IMR-90 (cell line): ENCODE measurements around the gene MEGF6. TPM values are rescaled to one million over a fixed set of nuclear protein-coding genes. Genes with fewer than 3 reads are reported as not detected.

ENCODE experiments used
- ATAC-seq: fragments of 200-7000 bp; cut with Tn5 transposase; 2 replicates; pipeline ENCODE4 v1.9.1; 2020; ENCODE audit warnings: low read depth, mild to moderate bottlenecking, moderate library complexity
- BruUV-seq: library from RNA; stranded (reverse); fragments of 400-500 nt; replicated peaks from 2 replicates; lab custom pipeline; 2021; lab: Mats Ljungman, UMichigan
- CTCF ChIA-PET: fragments of 300-600 bp; formaldehyde crosslinking; extraction: SDS; loops from one replicate; lab custom pipeline; 2021; ENCODE audit warnings: antibody characterized with exemption; lab: Yijun Ruan, JAX
- POLR2A ChIA-PET: fragments of 300-600 bp; sonication (Branson Sonifier 250); formaldehyde crosslinking; loops from one replicate; lab custom pipeline; 2022; ENCODE audit warnings: antibody characterized with exemption; ENCODE audit not compliant: unreplicated experiment; lab: Charles Lee
- DNase-seq: peaks from one replicate; pipeline ENCODE4 v3.0.0; 2013
- H2AFZ ChIP-seq: replicated peaks from 2 replicates; pipeline ENCODE3; 2013; ENCODE audit warnings: low read length, mild to moderate bottlenecking; ENCODE audit not compliant: poor library complexity
- H2AK5ac ChIP-seq: 2 replicates; pipeline ENCODE4 v1.6.1; 2013; ENCODE audit warnings: low read depth, low read length, inconsistent platforms
- H2AK9ac ChIP-seq: replicated peaks from 2 replicates; pipeline ENCODE3; 2013; ENCODE audit warnings: mild to moderate bottlenecking, low read depth, low read length, moderate library complexity; ENCODE audit not compliant: poor library complexity
- H2BK120ac ChIP-seq: 2 replicates; pipeline ENCODE4 v1.6.1; 2013; ENCODE audit warnings: low read depth, low read length, inconsistent platforms
- H2BK15ac ChIP-seq: 3 replicates; pipeline ENCODE4 v1.6.1; 2013; ENCODE audit warnings: low read depth, low read length, inconsistent platforms
- H2BK20ac ChIP-seq: 2 replicates; pipeline ENCODE4 v1.6.1; 2013; ENCODE audit warnings: low read depth, mild to moderate bottlenecking, inconsistent platforms, low read length, moderate library complexity
- H2BK5ac ChIP-seq: 2 replicates; pipeline ENCODE4 v1.6.1; 2013; ENCODE audit warnings: mild to moderate bottlenecking, low read depth, low read length, inconsistent platforms; ENCODE audit not compliant: poor library complexity, severe bottlenecking
- H3K14ac ChIP-seq: replicated peaks from 2 replicates; pipeline ENCODE4 v1.6.1; 2013; ENCODE audit warnings: low read depth, low read length, inconsistent platforms
- H3K18ac ChIP-seq: 2 replicates; pipeline ENCODE4 v1.6.1; 2013; ENCODE audit warnings: low read depth, low read length, control low read depth
- H3K23ac ChIP-seq: 2 replicates; pipeline ENCODE4 v1.6.1; 2013; ENCODE audit warnings: low read depth, low read length, inconsistent platforms
- H3K27ac ChIP-seq: 2 replicates; pipeline ENCODE4 v1.5.1; 2013; ENCODE audit warnings: mild to moderate bottlenecking, control low read depth, low read length; ENCODE audit not compliant: insufficient read depth
- H3K27me3 ChIP-seq: 2 replicates; pipeline ENCODE4 v1.6.1; 2013; ENCODE audit warnings: low read length; ENCODE audit not compliant: control insufficient read depth, insufficient read depth
- H3K36me3 ChIP-seq: 2 replicates; pipeline ENCODE4 v1.6.1; 2013; ENCODE audit warnings: low read length, mixed read lengths; ENCODE audit not compliant: control insufficient read depth, insufficient read depth
- H3K4ac ChIP-seq: 2 replicates; pipeline ENCODE4 v1.6.1; 2013; ENCODE audit warnings: low read depth, low read length, inconsistent platforms
- H3K4me1 ChIP-seq: 2 replicates; pipeline ENCODE4 v1.6.1; 2013; ENCODE audit warnings: low read length, mixed read lengths; ENCODE audit not compliant: control insufficient read depth, insufficient read depth
- H3K4me2 ChIP-seq: 2 replicates; pipeline ENCODE4 v1.6.1; 2013; ENCODE audit warnings: low read depth, mild to moderate bottlenecking, control low read depth, low read length, moderate library complexity
- H3K4me3 ChIP-seq: 2 replicates; pipeline ENCODE4 v1.5.1; 2013; ENCODE audit warnings: low read depth, mild to moderate bottlenecking, control low read depth, low read length, moderate library complexity; ENCODE audit not compliant: insufficient read depth
- H3K56ac ChIP-seq: 2 replicates; pipeline ENCODE4 v1.6.1; 2013; ENCODE audit warnings: low read length, inconsistent platforms; ENCODE audit not compliant: insufficient read depth; ENCODE audit errors: extremely low read depth
- H3K79me1 ChIP-seq, 2 experiments: 2 replicates each; pipeline ENCODE4 v1.6.1; 2013; ENCODE audit warnings: low read length in 2 of 2, inconsistent platforms in 1 of 2, low read depth in 1 of 2
- H3K9ac ChIP-seq: 2 replicates; pipeline ENCODE4 v1.6.1; 2013; ENCODE audit warnings: low read depth, low read length, control low read depth
- H3K9me1 ChIP-seq: 2 replicates; pipeline ENCODE4 v1.6.1; 2013; ENCODE audit warnings: low read length, inconsistent platforms; ENCODE audit not compliant: insufficient read depth
- H3K9me3 ChIP-seq: 2 replicates; pipeline ENCODE4 v1.6.1; 2013; ENCODE audit warnings: low read length; ENCODE audit not compliant: control insufficient read depth, insufficient read depth
- H4K20me1 ChIP-seq: 2 replicates; pipeline ENCODE4 v1.6.1; 2013; ENCODE audit warnings: low read length, inconsistent platforms; ENCODE audit not compliant: insufficient read depth
- H4K5ac ChIP-seq: 2 replicates; pipeline ENCODE4 v1.6.1; 2013; ENCODE audit warnings: mild to moderate bottlenecking, low read depth, low read length, control low read depth
- H4K8ac ChIP-seq, 2 experiments: 2 replicates each; pipeline ENCODE4 v1.6.1; 2013; ENCODE audit warnings: low read depth in 2 of 2, low read length in 2 of 2, control low read depth in 1 of 2, inconsistent platforms in 1 of 2
- H4K91ac ChIP-seq: 2 replicates; pipeline ENCODE4 v1.6.1; 2013; ENCODE audit warnings: low read depth, low read length, inconsistent platforms; ENCODE audit not compliant: insufficient read depth
- CEBPB ChIP-seq: IDR thresholded peaks from 2 replicates; pipeline ENCODE4 v1.6.1; 2012; ENCODE audit warnings: low read depth, low read length, improper control_type of control experiment
- CHD1 ChIP-seq: IDR thresholded peaks from 2 replicates; pipeline ENCODE4 v1.6.1; 2012; ENCODE audit warnings: low read depth, low read length, improper control_type of control experiment
- CTCF ChIP-seq: conservative IDR thresholded peaks from 2 replicates; pipeline ENCODE4 v1.5.1; 2012; ENCODE audit warnings: mild to moderate bottlenecking, low read depth, low read length, improper control_type of control experiment
- ELK1 ChIP-seq: fragments of 150-350 bp; IDR thresholded peaks from 2 replicates; pipeline ENCODE4 v1.6.1; 2016; ENCODE audit warnings: low read depth, mild to moderate bottlenecking, low read length, moderate library complexity, borderline replicate concordance
- FOS ChIP-seq: fragments of 150-350 bp; IDR thresholded peaks from 2 replicates; pipeline ENCODE4 v1.6.1; 2016; ENCODE audit warnings: low read depth, low read length
- MAFK ChIP-seq: IDR thresholded peaks from 2 replicates; pipeline ENCODE4 v1.6.1; 2012; ENCODE audit warnings: low read depth, low read length, improper control_type of control experiment
- MAZ ChIP-seq: IDR thresholded peaks from 2 replicates; pipeline ENCODE4 v1.6.1; 2012; ENCODE audit warnings: low read depth, mild to moderate bottlenecking, low read length, improper control_type of control experiment, moderate library complexity, borderline replicate concordance
- NFE2L2 ChIP-seq: fragments of 150-350 bp; IDR thresholded peaks from 2 replicates; pipeline ENCODE4 v1.6.1; 2016; ENCODE audit warnings: low read depth, mild to moderate bottlenecking, low read length
- POLR2A ChIP-seq: IDR thresholded peaks from 2 replicates; pipeline ENCODE4 v1.6.1; 2012; ENCODE audit warnings: mild to moderate bottlenecking, low read depth, low read length
- RAD21 ChIP-seq: IDR thresholded peaks from 2 replicates; pipeline ENCODE4 v1.6.1; 2012; ENCODE audit warnings: low read length, improper control_type of control experiment
- RCOR1 ChIP-seq: IDR thresholded peaks from 2 replicates; pipeline ENCODE4 v1.6.1; 2012; ENCODE audit warnings: mild to moderate bottlenecking, low read length, improper control_type of control experiment; ENCODE audit not compliant: insufficient replicate concordance
- RFX5 ChIP-seq: IDR thresholded peaks from 2 replicates; pipeline ENCODE4 v1.8.0; 2012; ENCODE audit warnings: low read depth, mild to moderate bottlenecking, low read length, moderate library complexity
- SMC3 ChIP-seq: fragments of 150-350 bp; IDR thresholded peaks from 2 replicates; pipeline ENCODE4 v1.6.1; 2016; ENCODE audit warnings: low read depth, mild to moderate bottlenecking, antibody characterized with exemption, low read length, moderate library complexity
- USF2 ChIP-seq: fragments of 150-350 bp; IDR thresholded peaks from 2 replicates; pipeline ENCODE4 v1.6.1; 2017; ENCODE audit warnings: mild to moderate bottlenecking, antibody characterized with exemption, low read length, low read depth
- WGBS, 2 experiments: methylation state at CpG; one replicate each; pipeline versions ENCODE4 v1.1.5 to v1.1.7; 2013; ENCODE audit warnings: missing lambda C conversion rate in 2 of 2; ENCODE audit not compliant: insufficient read length in 1 of 2; ENCODE audit errors: extremely low coverage in 2 of 2; 5-methylcytosine and 5-hydroxymethylcytosine counted together
- dilution Hi-C: fragments of 300-500 bp; cut with HindIII; formaldehyde crosslinking; loops from one replicate; pipeline ENCODE4 v1.14.3; 2018; ENCODE audit warnings: low sequenced_read_pairs; ENCODE audit not compliant: unreplicated experiment
- in situ Hi-C: fragments of 300-500 bp; cut with MboI; formaldehyde crosslinking; loops from 3 replicates; pipeline ENCODE4 v1.14.3; 2019; ENCODE audit warnings: low sequenced_read_pairs, inconsistent platforms, mixed read lengths
- intact Hi-C: fragments of 100-400 bp; cut with micrococcal nuclease; formaldehyde crosslinking; loops from 2 replicates; pipeline ENCODE4 v1.10.0; 2022
- polyA plus RNA-seq, 3 experiments: library from polyadenylated mRNA; depleted of rRNA; stranded (reverse); fragments of >200 nt; gene quantifications; 2 replicates each; pipeline ENCODE4 v1.2.3, GENCODE V29; 2012; ENCODE audit warnings: low replicate concordance in 1 of 3
- total RNA-seq: library from RNA; depleted of rRNA; stranded (reverse); fragments of >200 nt; gene quantifications from 2 replicates; pipeline ENCODE4 v1.2.3, GENCODE V29; 2012

Gene MEGF6
- total and polyA plus RNA-seq, 2 of the 4 experiments (the other 2 are of a cell fraction) = 0.72 to 4.1 TPM

GRCh38 chr1:3556336-3556735 is 55.0 kb downstream of the MEGF6 start:
- no peak overlapping the region for H2BK5ac ChIP-seq
- H3K9ac ChIP-seq = no peak overlapping the region
- H3K4me1 ChIP-seq = peaks cover 7% of the 10 kb centered on the region; the same call in 1 of the 2 replicates
- no peak overlapping the region for H4K91ac ChIP-seq
- H3K79me1 ChIP-seq = no peaks in the 10 kb centered on the region
- no peak overlapping the region for H4K8ac ChIP-seq
- in situ Hi-C loops (loop anchor here (5.0 kb wide), 1 partner anchor 66 kb away; no protein-coding TSS in a partner anchor), intact Hi-C loops (no loop called here), dilution Hi-C loops (no loop called here)
- H3K4me3 ChIP-seq = no peak overlapping the region
- no peaks in the 10 kb centered on the region for H3K36me3 ChIP-seq
- peak overlapping the region; percentile 28 for H2AK9ac ChIP-seq
- no peak overlapping the region for H2AFZ ChIP-seq
- no peak overlapping the region for H2AK5ac ChIP-seq
- H3K18ac ChIP-seq = no peak overlapping the region
- DNase-seq (no peak), ATAC-seq (no peak)
- no peak for TF ChIP-seq RCOR1
- no peak for TF ChIP-seq USF2
- no peak for TF ChIP-seq NFE2L2
- TF ChIP-seq SMC3 = no peak
- TF ChIP-seq CEBPB = no peak
- TF ChIP-seq ELK1 = no peak
- no peak for TF ChIP-seq FOS
- no peak for TF ChIP-seq POLR2A
- TF ChIP-seq RFX5 = no peak
- TF ChIP-seq CHD1 = no peak
- no peak for TF ChIP-seq RAD21
- no peak for TF ChIP-seq MAFK
- no peak for TF ChIP-seq CTCF
- no peak for TF ChIP-seq MAZ
- H2BK120ac ChIP-seq = no peak overlapping the region
- H4K5ac ChIP-seq = no peak overlapping the region
- H2BK15ac ChIP-seq = no peak overlapping the region
- H3K4ac ChIP-seq = no peak overlapping the region
- no peaks in the 10 kb centered on the region for H4K20me1 ChIP-seq
- no TSS peak for BruUV-seq
- no peaks in the 10 kb centered on the region for H3K9me1 ChIP-seq
- H2BK20ac ChIP-seq = no peak overlapping the region
- H3K56ac ChIP-seq = no peak overlapping the region
- peaks cover 7% of the 10 kb centered on the region for H3K9me3 ChIP-seq
- CTCF ChIA-PET = no interaction called here
- no peak overlapping the region for H3K27ac ChIP-seq
- peaks cover 13% of the 10 kb centered on the region; the same call in 1 of the 2 replicates for H3K27me3 ChIP-seq
- H3K23ac ChIP-seq = no peak overlapping the region
- H3K4me2 ChIP-seq = no peak overlapping the region
- 83% methylated on average over 16 of the region's 17 CpGs; no CpG with 5 or more reads in 1 of the 2 experiments for WGBS, 2 experiments
- POLR2A ChIA-PET = interaction anchor here (0.5 kb wide), 1 partner anchor 17 kb away, joined by 16 read pairs; no protein-coding TSS in a partner anchor
- H3K14ac ChIP-seq = no peak overlapping the region
